Tongue (tissue), 2 donors: ENCODE data around the gene GID8. TPM values are rescaled to one million over a fixed set of nuclear protein-coding genes. Genes with fewer than 3 reads are reported as not detected.

Source experiments
- DNase-seq: peaks from one replicate; pipeline ENCODE4 v3.0.0-alpha.2; 2015
- total RNA-seq: library from RNA; depleted of rRNA; stranded (reverse); fragments of >200 nt; gene quantifications from one replicate; pipeline ENCODE4 v1.2.3, GENCODE V29; 2014

GID8 gene
- total RNA-seq, 1 donor from 2014 or later = 31.3 TPM

DNA sequence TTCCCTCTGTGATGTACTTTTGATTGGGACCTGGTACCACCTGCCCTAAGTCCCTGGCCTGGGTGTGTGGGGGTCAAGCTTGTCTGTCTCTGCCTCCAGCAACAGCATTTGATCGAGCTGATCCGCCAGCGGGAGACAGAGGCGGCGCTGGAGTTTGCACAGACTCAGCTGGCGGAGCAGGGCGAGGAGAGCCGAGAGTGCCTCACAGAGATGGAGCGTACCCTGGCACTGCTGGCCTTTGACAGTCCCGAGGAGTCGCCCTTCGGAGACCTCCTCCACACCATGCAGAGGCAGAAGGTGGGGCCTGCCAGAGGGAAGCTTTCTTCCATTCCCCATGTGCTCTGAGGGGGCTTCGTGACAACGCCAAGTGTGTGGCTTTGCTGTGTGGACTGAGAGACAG is 5.4 kb downstream of the GID8 start:
- no peak for DNase-seq

DNA sequence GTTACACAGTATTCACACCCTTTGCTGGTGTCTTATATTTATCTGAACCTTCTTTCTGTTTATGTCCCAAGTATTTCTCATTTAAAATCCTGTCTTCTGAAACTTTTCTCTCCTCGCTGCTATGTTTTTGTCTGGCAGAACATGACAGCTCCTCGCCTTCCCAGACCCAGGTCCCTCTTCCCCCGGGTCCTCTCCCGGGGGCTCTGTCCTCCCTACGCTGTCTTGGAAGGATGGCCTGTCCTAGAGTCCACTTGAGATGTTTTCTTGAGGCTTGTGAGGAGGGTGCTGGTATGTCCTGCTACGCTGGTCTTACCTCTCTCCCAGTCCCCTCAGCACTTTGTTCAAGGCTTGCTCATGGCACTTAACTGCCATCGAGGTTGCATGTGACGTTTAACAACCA is 6.2 kb downstream of the GID8 start:
- no peak for DNase-seq

DNA sequence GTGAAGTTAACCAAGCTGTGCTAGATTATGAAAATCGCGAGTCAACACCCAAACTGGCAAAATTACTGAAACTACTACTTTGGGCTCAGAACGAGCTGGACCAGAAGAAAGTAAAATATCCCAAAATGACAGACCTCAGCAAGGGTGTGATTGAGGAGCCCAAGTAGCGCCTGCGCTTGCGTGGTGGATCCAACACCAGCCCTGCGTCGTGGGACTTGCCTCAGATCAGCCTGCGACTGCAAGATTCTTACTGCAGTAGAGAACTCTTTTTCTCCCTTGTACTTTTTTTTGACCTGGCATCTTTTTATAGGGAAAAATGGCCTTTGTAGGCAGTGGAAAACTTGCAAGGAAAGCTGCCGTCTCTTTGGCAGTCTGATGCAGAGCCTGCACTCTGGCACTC is 6.8 kb downstream of the GID8 start:
- no peak for DNase-seq

- no peak for DNase-seq
Observed at GRCh38 chr20:62945771-62946339, 7.9 kb downstream of the GID8 start.

DNA sequence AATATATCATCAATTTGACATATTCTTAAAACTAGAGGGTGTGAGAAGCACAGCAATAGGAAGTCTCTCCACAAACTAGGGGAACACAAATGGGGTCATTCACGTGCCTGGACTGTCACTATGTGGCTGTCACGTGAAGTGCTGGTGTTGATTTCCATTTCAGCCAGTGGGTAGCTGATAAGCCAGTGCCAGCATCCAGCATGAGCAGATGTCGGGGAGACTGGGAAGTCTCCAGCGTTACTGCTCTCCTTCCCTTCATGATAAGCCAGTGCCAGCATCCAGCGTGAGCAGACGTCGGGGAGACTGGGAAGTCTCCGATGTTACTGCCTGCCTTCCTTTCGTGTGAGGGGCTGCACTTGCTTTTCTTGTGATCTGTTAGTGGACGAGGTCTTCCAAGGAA is 9.0 kb downstream of the GID8 start:
- no peak for DNase-seq

GRCh38 chr20:62947532-62948300 is 9.8 kb downstream of the GID8 start:
- DNase-seq = peak; percentile 38

- no peak for DNase-seq
Observed at GRCh38 chr20:62949153-62949821, 11.3 kb downstream of the GID8 start.

- DNase-seq = no peak
Observed at GRCh38 chr20:62949962-62950361, 12.0 kb downstream of the GID8 start.

DNA sequence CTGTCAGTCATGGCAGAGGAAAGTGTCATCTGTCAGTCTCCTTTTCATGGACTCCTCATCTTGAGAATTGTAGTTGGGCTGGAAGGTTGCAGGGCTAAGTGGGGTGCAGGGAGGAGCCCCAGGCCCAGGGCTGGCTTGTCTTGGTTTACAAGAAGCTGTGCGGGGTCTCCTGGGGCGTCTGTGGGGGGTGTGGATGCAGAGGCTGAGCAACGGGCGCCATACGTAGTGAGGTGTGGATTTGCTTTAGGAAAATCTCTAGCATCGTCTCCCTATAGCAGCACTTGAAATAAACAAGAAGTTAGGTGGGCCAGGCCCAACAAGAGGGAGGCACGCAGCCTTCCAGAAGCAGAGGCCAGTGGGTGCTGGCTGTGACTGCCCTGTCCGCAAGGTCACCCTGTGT is 12.8 kb downstream of the GID8 start:
- DNase-seq = no peak

DNA sequence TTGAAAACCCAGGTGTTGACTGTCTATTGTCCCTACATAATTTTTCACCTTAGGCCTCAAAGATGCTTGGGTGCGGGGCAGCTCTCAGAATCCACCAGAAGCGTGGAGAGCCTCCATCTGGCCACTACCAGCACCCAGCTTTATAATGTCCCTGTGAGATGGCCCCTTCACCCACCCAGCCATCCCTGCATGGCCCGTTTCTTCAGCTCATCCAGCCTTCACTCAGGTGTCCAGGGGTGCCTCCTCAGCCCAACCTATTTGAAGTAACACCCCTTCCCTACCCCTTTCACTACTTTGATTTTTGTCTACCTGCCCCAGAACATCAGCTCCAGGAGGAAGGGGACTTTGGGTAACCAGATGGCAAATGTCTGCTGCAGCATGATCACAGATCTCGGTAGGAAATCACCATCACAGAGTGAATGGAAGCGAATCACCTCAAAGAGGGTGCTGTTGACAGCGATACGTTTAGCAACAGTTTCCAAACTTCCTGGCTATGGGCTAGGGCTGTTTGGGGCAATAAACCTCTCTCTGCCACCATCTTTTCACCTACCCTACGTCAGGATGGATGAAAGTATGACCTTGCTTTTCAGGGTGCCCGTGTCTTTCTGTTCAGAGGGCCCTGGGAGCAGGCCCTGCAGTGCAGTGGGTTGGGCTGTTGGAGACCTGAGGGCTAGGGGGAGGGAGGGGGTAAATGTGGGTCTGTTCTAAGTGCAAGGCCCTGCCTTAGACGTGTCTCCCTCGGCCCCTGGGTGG is 13.4 kb downstream of the GID8 start:
- no peak for DNase-seq

DNA sequence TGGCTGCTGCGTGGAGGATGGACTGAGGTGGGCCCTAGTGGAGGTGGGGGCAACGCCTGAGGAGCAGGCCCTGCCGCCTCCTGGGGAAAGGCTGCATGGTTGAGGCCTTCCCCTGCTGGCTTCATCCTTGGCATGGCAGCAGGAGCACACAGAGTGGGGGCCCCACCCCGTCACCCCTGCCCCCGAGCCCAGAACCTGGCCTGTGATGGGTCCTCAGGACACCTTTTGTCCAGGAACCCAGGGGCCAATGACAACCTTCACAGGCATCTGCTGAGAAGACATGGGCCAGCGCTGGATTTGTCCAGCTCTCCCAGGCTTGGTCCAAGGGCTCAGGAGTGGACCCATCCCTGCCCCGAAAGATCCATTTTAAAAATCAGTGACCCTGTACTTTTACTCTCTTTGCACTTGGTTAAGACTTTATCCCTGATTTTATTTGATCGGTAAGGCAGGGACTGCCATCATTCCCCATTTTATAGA is 14.0 kb downstream of the GID8 start:
- no peak for DNase-seq

DNA sequence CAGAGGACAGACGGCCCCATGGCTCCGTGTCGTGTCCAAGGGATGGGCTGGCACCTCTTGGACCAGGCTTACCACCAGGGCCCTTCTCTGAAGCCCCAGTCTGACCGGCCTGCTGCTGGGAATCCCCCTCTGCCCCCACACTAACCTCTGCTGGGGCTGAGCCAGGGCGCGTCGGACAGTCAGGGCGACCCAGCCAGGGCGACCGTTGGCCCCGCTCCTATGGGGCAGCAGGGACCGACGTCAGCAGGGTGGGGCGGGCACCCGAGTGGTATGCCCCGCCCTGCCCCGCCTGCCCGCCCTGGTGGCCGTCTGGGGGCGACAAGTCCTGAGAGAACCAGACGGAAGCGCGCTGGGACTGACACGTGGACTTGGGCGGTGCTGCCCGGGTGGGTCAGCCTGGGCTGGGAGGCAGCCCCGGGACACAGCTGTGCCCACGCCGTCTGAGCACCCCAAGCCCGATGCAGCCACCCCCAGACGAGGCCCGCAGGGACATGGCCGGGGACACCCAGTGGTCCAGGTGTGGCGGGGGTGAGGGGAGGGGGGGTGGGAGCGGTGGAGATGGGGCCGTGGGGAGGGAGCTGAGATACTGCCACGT is 14.5 kb downstream of the GID8 start, which contains the start of gene SLC17A9:
TSS of gene SLC17A9 (plus strand) at position 337 of the 595 bp plus-strand sequence. CDS start at position 459, 122 bp downstream.
- DNase-seq = peak; percentile 28

DNA sequence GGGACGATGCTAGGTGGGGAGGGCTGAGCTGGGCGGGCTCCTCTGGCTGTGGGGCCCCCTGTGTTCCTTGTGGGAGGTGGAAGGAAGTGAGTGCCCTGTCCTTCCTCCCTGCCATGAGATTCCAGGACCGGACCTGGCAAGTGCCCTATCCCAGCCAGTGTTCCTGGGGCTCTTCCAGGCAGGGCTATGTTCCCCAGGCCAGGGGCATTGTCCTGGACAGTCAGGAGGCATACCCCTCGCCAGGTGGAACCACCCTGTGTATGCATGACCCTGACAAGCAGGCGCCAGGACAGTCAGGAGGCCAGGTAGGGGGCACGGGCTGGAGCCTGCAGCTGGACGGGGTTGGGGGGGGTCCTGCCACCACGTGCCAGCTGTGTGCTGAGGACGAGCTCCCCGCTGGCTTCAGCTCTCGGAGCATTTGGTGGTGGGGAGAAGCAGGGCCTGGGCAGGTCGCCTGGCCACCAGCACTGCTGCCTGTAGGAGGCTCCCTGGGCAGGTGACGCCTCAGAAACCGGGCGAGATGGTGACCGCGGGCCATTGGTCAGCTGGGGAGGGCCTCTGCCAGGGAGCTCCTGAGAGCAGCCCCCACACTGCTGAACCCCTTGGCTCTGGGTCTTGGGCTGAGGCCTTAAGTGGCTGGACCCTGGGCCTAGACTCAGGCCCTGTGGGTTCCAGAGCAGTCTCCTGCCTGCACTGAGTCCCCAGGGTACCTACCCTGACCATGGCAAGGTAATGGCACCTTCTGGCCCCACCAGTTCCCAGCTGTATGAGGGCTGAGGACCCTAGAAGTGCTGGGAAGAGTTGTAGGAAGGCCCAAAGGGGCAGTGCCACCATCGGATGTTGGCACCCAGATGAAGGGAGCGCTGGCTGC is 15.3 kb downstream of the GID8 start:
- no peak for DNase-seq

- peak; percentile 79 for DNase-seq
Observed at GRCh38 chr20:62953839-62954703, 16.1 kb downstream of the GID8 start.

DNA sequence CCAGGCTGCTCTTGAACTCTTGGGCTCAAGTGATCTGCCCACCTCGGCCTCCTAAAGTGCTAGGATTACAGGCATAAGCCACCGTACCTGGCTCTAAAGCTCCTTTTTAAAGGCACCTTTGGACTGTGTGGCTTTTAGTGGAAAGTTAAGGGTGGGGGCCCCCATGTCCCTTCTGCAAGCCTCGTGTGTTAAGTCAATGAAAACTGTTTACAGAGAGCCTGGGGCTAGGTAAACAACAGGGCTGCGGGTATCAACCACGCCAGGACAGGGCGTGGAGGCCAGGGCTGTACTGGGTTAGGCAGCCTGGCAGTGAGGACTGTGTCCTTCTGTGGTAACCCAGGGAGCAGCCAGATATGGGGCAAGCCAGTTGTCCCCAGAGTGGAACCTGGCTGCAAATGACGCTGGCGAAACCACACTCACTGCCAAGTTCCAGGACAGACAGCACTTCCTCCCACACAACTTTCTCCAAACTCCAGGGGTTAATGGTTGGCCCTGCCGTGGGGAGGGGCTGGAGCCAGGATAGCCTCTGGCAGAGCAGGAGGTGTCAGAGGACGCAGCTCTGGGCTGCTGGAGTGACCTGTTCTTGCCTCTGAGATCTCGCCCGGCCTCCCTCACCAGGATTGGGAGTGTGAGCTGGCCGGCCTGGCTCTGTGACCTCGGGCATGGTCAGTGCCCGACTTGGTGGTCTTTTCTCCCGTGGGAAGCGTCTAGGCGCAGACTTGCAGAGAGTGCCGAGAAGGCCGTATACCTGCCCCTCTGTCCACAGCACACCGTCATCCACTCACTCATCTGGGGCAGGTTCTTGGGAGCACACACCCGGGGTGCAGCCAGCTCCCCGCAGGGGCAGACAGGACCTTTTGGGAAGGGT is 17.8 kb downstream of the GID8 start:
- no peak for DNase-seq

DNA sequence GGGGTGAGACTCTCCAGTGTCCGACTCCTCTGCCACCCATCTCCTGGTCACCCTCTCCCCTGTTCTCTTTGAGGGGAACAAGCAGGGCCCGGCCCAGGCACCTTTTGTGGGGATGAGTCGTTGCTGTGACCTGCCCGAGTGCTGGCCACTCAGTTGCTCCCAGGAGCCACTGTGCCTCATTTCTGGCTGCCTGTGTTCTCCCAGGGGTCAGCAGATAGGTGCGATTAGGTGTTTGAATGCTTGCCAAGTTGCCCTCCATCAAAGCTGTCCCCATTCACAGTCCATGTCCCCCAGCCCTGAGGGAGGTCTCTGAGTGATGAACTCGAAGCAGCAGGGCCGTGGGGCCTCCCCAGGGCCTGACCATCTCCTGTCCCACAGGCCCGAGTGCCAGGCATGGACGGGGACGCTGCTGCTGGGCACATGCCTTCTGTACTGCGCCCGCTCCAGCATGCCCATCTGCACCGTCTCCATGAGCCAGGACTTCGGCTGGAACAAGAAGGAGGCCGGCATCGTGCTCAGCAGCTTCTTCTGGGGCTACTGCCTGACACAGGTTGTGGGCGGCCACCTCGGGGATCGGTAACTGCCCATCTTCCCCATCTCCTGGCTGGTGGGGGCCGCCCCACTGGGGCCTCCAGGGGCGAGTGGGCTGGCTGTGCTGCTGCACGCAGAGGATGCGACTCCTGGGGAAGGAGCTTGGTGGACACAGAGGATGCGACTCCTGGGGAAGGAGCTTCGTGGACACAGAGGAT is 18.6 kb downstream of the GID8 start:
- DNase-seq = no peak

DNA sequence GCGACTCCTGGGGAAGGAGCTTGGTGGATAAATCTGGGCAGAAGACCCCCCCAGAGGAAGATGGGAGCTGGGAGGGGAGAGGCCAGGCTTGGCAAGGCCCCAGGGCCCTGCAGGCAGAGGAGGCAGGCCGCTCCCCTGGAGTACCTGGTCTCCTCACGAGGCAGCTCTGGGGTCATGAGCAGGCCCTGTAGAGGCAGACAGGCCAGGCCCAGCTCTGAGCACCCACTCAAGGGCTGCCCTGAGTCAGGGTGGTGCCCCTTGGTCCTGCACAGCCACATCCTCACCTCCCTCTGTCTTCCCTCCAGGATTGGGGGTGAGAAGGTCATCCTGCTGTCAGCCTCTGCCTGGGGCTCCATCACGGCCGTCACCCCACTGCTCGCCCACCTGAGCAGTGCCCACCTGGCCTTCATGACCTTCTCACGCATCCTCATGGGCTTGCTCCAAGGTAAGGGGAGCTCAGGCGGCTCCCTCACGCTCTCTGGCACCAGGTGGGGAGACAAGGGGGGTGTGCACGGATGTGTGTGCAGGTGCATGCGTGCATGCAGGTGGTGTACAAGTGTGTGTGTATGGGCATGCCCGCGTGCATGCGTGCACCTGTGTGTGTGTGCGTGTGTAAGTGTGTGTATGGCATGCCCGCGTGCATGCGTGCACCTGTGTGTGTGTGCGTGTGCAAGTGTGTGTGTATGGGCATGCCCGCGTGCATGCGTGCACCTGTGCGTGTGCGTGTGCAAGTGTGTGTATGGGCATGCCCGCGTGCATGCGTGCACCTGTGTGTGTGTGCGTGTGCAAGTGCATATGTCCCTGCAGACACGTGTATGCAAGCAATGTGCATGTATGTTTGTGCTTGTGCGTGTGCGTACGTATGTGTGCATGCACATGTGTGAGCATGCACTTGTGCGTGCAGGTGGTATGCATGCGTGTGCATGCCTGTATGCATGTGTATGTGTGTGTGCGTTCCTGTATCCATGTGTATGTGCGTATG is 19.5 kb downstream of the GID8 start:
- no peak for DNase-seq
